Measurements from ENCODE around the gene TTYH1. TPM values are rescaled to one million over a fixed set of nuclear protein-coding genes. Genes with fewer than 3 reads are reported as not detected.
"Not testable (repeated sequence)": the region's sequence is repeated elsewhere in the genome, so short reads cannot be mapped to it uniquely, and the experiment has no call there.

TTYH1 gene
- total and polyA plus RNA-seq, 2 experiments from 2014 or later, result 1.1 TPM; not detected in 1

GRCh38 chr19:54444737-54445136, 29.5 kb downstream of the TTYH1 start:
- no peaks in the 10 kb centered on the region for H3K36me3 ChIP-seq
- H3K27me3 ChIP-seq, result no peaks in the 10 kb centered on the region
- no peak for TF ChIP-seq CTCF (IDR thresholded peaks at IDR 0.05; ENCODE audit: low read depth, low read length)
- H3K4me1 ChIP-seq (ENCODE audit: low read depth), result peaks cover 6% of the 10 kb centered on the region
- no peak overlapping the region for H3K27ac ChIP-seq
- H3K9me3 ChIP-seq (ENCODE audit: low read depth), result no peaks in the 10 kb centered on the region
- H3K4me3 ChIP-seq, result no peak overlapping the region
- DNase-seq (ENCODE audit: low read depth in 1 of 2, low spot score in 1 of 2), result no peak

GRCh38 chr19:54446349-54446748, 31.1 kb downstream of the TTYH1 start:
- not testable (repeated sequence) for H3K27me3 ChIP-seq; H3K4me3 ChIP-seq; H3K9me3 ChIP-seq (ENCODE audit: low read depth); H3K36me3 ChIP-seq; H3K27ac ChIP-seq; DNase-seq (ENCODE audit: low read depth in 1 of 2, low spot score in 1 of 2)
- peaks cover 13% of the 10 kb centered on the region for H3K4me1 ChIP-seq (ENCODE audit: low read depth)
- peak; percentile 3 for TF ChIP-seq CTCF (IDR thresholded peaks at IDR 0.05; ENCODE audit: low read depth, low read length)

- peak overlapping the region; percentile 63 for H3K4me3 ChIP-seq
- peaks cover 21% of the 10 kb centered on the region for H3K36me3 ChIP-seq
- no peak for TF ChIP-seq CTCF (IDR thresholded peaks at IDR 0.05; ENCODE audit: low read depth, low read length)
- no peaks in the 10 kb centered on the region for H3K27me3 ChIP-seq
- peaks cover 13% of the 10 kb centered on the region for H3K4me1 ChIP-seq (ENCODE audit: low read depth)
- peak; percentile 69 to 72 for DNase-seq (ENCODE audit: low read depth in 1 of 2, low spot score in 1 of 2)
- peak overlapping the region; percentile 86 for H3K27ac ChIP-seq
- no peaks in the 10 kb centered on the region for H3K9me3 ChIP-seq (ENCODE audit: low read depth)
Observed at GRCh38 chr19:54448040-54448773, 32.9 kb downstream of the TTYH1 start.

- peak; percentile 97 to 99 for DNase-seq (ENCODE audit: low read depth in 1 of 2, low spot score in 1 of 2)
- H3K4me3 ChIP-seq, result peak within 1 kb of the TSS; percentile 63
- H3K36me3 ChIP-seq, result peaks cover 30% of the 10 kb centered on the region
- peak within 1 kb of the TSS; percentile 86 for H3K27ac ChIP-seq
- peaks cover 13% of the 10 kb centered on the region for H3K4me1 ChIP-seq (ENCODE audit: low read depth)
- H3K27me3 ChIP-seq, result no peaks in the 10 kb centered on the region
- no peaks in the 10 kb centered on the region for H3K9me3 ChIP-seq (ENCODE audit: low read depth)
- TF ChIP-seq CTCF (IDR thresholded peaks at IDR 0.05; ENCODE audit: low read depth, low read length), result no peak
Observed at GRCh38 chr19:54448774-54449700, 33.8 kb downstream of the TTYH1 start, which contains the start of gene LENG8. TSS of gene LENG8 (plus strand) at chr19:54449199. CDS start at chr19:54451345, 2,146 bp downstream.

- H3K4me1 ChIP-seq (ENCODE audit: low read depth), result peaks cover 13% of the 10 kb centered on the region
- peak in 1 of 2 donors; percentile 39 for DNase-seq (ENCODE audit: low read depth in 1 of 2, low spot score in 1 of 2)
- H3K4me3 ChIP-seq, result peak overlapping the region; percentile 63
- peak overlapping the region; percentile 86 for H3K27ac ChIP-seq
- TF ChIP-seq CTCF (IDR thresholded peaks at IDR 0.05; ENCODE audit: low read depth, low read length), result no peak
- H3K27me3 ChIP-seq, result no peaks in the 10 kb centered on the region
- H3K36me3 ChIP-seq, result peaks cover 36% of the 10 kb centered on the region
- H3K9me3 ChIP-seq (ENCODE audit: low read depth), result no peaks in the 10 kb centered on the region
Observed at GRCh38 chr19:54449701-54450069, 34.4 kb downstream of the TTYH1 start.
